Activated CD4-positive, alpha-beta T cell treated with anti-CD3 and anti-CD28 coated beads for 24 hours (primary cell): ENCODE measurements around the gene DMWD.

Source experiments
- DNase-seq, 2 donors: peaks; one replicate each; pipeline ENCODE4 v3.0.0-alpha.2; 2020; ENCODE audit warnings: low read depth in 2 of 2

DMWD gene

DNA sequence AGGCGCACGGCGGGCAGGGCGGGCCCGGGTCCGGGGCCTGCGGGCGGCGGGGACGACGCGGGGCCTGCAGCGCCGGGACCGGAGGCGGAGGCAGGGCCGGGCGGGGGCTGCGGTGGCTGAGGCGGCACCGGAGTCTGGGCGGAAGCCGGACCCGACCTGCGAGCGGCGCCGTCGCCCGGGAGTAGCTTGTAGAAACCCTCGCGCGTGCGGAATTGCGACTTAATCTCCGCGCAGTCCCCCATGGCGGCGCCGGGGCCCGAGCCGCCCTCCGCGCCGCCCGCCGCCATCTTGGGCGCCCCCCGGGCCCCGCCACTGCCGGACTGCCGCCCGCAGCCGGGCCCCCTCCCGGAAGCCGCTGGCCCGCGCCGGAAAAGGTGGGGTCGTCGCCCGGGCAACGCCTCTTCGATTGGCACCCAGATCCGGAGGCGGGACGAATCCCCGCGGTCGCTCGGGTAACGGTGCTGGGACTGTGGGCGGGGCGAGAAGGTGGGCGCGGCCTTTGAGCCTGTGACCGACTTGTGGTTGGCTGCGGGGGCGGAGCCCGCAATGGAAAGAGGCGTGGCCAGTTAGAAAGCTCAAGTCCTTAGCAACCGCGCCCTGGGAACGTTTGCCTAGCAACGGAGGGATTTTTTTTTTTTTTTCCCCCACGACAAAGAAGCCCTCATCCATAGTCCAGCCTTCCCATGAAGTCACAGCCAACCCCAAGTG, at the start of gene DMWD:
Gene DMWD (minus strand): TSS at position 376 of the 708 bp plus-strand sequence. CDS start 89 bp downstream, at position 287.
- peak; percentile 99 to 100 for DNase-seq

DNA sequence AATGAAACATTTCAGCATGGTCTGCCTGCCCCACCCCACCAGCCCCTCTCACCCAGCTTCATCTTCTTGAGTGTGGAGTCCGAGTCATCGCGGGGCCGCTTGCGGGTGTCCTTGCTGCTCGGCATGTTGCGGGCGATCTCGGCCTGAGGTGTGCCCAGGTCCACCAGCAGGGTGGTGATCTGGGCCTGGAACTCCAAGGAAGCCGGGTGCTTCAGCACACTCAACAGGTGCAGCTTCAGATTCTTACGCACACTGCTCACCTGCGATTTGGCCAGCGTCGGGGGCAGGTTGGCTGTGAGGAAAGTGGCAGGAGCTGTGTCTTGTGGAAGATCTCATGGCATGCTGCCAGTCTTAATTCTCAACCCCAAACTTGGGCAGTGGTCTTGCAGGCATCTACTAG, 49.6 kb upstream of the DMWD start:
- no peak for DNase-seq

DNA sequence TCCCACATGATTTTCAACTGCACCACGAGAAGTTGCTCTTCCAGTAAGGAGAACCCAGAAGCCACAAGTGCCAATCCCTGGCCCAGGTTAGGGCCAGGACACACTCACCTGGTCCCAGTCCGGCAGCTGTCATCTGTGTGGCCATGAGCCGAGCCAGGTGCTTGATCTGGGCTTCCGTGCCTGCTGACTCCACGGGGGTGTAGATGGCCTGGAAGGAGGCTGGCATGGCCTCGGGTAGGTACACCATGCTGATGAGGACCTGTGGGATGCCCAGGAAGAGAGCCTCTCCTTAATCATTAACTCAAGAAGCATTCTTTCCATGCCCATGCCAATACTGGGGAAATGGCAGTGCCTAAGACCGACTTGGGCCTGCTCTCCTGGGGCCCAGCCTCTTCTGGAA, 42.3 kb upstream of the DMWD start:
- no peak for DNase-seq

GRCh38 chr19:45828945-45829344, 36.3 kb upstream of the DMWD start:
- DNase-seq = no peak

DNA sequence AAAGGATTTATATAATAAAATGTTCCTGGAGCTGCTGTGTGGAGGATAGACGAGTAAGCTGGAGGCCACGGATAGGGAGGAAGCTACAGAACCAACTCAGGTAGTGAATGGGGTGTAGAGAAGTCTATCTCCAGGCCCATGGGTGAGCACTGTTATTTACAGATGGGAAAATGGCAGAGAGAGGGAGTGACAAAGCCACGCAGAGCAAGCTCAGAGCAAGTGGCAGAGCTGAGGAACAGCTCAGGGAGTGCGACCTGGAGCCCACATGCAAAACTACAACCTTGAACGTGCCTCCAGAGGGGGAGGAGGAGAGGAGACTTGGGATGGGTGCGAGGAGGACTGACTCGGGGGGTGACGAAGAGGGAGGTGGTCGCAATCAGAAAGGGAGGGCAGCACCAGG, 35.9 kb upstream of the DMWD start:
- no peak for DNase-seq

GRCh38 chr19:45827459-45828093, 34.9 kb upstream of the DMWD start:
- no peak for DNase-seq

GRCh38 chr19:45826934-45827333, 34.3 kb upstream of the DMWD start:
- DNase-seq = no peak

DNA sequence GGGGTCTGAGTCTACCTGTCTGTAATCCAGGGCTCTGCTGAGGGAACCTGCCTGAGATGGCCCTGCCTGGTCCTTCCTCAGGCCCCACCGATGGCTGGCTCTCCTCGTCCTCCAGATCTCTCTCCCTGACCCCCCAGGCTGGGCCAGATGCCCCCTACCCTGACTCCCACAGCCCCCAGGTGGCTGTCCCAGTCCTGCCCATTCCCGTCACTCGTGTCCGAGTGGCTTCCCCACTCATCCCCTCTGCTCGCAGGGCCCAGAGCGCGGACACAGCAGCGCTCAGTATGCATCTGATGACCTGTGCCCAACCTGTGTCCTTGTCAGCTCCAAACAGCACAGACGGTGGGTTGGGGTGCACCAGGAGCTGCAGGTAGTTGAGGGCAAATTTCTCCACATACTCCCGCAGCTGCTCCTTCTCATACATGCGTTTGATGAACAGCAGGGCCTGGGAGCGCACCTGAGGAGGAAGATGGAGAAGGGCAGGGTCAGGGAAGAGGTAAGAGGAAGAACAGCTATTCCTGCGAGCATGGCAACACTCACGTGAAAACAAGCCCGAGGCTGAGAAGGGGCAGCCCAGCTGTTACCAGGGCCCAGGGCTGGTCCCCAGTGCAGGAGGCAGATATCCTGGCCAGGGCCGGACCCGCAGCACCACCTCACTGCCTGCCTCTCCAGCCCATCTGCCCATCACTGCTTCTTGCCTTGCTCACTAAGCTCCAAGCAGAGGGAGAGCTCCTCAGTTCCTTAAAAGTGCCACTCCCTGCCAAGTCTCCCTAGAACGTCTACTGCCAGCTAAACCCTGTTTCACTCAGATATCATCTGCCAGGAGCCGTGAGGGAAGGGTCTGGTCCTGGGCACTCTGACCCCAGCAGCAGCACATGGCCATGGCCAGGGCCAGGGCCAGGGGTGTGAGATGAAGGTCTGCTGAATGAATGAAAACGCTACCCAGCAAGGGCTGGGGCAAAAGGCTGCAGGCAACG, 33.6 kb upstream of the DMWD start:
- DNase-seq = no peak

- DNase-seq = no peak
Measured at GRCh38 chr19:45825263-45825605, 32.6 kb upstream of the DMWD start.

DNA sequence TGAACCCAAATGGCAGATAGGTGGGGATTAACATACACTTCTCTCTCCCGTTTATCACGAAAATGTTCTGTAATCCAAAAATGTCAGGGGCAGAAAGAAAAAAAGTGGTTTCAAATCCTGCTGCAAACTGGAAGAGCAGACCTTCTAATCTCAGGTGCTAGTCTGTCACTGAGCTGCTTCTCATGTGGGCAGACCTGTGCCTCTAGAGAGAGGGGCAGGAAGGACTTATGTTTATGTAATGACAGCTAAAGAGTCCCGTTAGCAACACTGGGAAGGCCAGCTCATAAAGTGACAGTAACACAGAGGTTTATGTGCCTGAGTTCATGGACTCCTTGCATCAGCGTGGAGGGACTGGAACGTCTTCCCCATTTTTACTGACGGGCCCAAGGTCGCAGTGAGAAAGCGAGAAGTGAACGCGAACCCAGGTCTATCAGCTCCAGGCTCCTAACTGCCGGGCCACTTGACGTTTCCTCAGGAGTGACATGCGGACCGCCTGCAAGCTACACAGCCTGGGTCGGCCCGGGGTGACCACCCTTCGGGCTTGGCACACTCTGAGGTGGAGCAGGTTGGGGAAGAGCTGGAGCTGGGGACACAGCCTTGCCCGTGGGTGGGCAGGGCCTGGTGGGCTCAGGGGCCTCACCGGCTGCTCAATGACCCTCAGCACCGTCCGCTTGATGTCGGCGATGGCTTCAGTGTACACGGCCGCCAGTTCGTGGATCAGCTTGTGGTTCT, 32.1 kb upstream of the DMWD start:
- no peak for DNase-seq

DNA sequence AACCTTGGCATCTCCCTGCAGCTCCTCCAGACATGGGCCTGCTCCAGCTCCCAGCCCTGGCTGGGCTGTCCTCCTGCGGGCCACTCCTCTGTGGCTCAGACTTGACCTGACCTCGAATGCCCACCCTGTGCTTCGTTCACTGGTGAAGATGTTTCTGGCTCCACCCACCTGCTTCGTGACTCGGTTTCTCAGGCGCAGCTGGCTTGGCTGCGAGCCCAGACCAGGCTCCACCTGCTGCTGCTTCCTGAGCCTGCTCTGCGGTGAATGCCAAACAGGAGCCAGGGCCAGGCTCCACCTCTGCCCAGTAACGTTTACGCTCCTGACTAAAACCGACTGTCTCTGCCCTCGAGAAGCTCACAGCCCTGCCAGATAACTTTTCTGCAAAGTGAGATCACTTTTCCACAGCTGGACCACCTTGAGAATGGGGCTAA, 31.4 kb upstream of the DMWD start:
- no peak for DNase-seq

- no peak for DNase-seq
Measured at GRCh38 chr19:45823182-45823581, 30.5 kb upstream of the DMWD start.

DNA sequence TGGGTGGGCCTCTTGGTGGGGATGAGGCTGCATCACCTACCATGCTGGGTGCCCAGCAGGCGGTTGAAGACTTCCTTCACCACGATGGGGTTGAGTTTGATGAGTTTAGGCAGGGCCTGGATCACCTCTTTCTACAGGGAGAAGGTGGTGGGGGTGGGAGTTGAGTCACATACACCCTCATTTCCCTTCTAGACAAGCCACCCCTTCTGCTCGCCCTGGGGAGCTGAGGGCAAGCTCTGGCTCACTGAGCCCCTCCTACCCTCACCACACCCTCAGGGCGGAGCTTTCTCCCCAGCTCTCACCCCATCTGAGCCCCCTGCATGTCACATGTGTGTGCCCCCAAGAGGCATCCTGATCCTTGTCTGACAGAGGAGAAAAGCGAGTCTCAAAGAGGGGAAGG, 30.1 kb upstream of the DMWD start:
- no peak for DNase-seq

DNA sequence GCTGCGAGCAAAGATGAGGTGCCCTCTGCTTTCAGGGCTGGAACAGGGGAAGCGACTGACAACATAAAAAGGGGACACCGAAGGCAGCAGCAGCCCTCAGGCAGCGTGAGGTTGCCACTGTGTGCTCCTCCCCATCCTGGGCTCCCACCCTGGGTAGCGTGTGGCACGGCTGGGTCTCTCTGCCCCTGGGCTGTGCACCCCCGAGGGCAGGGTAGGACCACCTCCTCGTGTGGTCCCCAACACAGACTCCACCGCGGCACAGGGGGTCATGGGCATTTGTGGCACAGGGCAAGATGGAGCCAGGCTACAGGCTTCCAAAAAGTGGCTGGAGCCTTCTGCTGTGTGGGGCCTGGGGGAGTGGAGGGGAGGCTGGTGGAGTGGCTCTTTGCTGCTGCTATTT, 28.9 kb upstream of the DMWD start:
- no peak for DNase-seq

DNA sequence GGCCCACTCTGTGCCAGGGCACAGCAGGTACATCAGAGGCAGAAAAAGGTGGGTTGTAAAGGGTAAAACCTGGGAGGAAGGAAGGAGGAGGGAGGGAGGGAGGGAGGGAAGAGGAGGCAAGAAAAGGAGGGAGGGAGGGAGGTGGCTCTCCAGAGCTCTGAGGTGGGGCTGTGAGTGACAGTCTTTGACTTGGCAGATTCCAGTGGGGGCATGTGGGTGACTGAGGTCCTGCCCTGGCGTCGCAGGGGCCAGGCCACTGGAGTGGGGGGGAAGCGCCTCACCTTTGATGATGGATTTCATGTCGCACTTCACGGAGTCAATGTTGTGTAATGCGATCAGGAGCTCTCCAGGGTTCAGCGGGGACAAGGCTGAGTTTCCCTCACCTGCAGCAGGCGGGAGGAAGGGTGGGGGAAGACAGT, 28.5 kb upstream of the DMWD start:
- no peak for DNase-seq

GRCh38 chr19:45820413-45821102, 27.9 kb upstream of the DMWD start:
- DNase-seq = no peak

- DNase-seq = no peak
Measured at GRCh38 chr19:45819769-45820168, 27.1 kb upstream of the DMWD start.

GRCh38 chr19:45817725-45818301, 25.2 kb upstream of the DMWD start:
- DNase-seq = no peak

- peak; percentile 97 to 98 for DNase-seq
Measured at GRCh38 chr19:45817010-45817724, 24.5 kb upstream of the DMWD start.
